Measurements from ENCODE around the gene GPS1.

GRCh38 chr17:82028246-82028645, 23.5 kb upstream of the GPS1 start:
- TF ChIP-seq, protein P1, sequence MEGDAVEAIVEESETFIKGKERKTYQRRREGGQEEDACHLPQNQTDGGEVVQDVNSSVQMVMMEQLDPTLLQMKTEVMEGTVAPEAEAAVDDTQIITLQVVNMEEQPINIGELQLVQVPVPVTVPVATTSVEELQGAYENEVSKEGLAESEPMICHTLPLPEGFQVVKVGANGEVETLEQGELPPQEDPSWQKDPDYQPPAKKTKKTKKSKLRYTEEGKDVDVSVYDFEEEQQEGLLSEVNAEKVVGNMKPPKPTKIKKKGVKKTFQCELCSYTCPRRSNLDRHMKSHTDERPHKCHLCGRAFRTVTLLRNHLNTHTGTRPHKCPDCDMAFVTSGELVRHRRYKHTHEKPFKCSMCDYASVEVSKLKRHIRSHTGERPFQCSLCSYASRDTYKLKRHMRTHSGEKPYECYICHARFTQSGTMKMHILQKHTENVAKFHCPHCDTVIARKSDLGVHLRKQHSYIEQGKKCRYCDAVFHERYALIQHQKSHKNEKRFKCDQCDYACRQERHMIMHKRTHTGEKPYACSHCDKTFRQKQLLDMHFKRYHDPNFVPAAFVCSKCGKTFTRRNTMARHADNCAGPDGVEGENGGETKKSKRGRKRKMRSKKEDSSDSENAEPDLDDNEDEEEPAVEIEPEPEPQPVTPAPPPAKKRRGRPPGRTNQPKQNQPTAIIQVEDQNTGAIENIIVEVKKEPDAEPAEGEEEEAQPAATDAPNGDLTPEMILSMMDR (IDR thresholded peaks at IDR 0.05; ENCODE audit: low read depth, low read length) = no peak
- TF ChIP-seq EZH2phosphoT487 (IDR thresholded peaks at IDR 0.05; ENCODE audit: low read depth) = no peak
